Raji (cell line): ENCODE results near the gene SEC22A.

ENCODE experiments used
- POLR2A ChIP-seq: IDR thresholded peaks from 2 replicates; pipeline ENCODE4 v1.6.1; 2011; ENCODE audit warnings: low read depth, low read length, control low read depth; ENCODE audit not compliant: insufficient read depth

The SEC22A gene

DNA sequence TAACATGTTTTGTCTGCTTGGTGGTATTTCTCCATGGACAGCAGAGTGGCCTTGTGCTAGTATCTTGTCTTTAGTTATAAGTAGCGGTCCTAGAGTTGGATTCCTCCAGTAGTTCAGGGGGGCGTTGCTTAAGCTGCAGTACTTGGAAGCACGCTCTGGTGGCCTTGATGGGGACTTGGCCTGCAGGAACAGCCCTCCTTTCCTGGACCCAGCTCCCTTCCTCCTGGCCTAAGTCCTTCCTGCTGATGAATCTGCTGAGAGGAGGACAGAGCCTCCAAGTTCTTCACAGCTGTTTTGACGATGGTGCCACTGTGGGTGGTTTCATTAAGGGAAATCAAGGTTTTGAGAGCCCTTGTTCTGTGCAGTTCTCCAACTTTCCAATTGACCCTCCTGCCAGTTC lies 38.6 kb upstream of the SEC22A start:
- TF ChIP-seq POLR2A, result no peak

DNA sequence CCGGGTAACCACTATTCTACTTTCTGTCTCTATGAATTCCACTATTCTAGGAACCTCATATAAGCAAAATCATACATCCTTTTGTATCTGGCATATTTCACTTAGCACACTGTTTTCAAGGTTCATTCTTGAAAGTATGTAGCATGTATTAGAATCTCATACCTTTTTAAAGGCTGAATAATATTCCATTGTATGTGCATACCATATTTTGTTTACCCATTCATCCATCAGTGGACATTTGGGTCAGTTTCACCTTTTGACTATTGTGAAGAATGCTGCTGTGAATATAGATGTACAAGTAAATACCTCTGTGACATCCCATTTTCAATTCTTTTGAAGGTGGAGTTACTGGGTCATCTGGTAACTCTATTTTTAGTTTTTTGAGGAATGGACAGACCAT lies 36.6 kb upstream of the SEC22A start:
- TF ChIP-seq POLR2A, result no peak

DNA sequence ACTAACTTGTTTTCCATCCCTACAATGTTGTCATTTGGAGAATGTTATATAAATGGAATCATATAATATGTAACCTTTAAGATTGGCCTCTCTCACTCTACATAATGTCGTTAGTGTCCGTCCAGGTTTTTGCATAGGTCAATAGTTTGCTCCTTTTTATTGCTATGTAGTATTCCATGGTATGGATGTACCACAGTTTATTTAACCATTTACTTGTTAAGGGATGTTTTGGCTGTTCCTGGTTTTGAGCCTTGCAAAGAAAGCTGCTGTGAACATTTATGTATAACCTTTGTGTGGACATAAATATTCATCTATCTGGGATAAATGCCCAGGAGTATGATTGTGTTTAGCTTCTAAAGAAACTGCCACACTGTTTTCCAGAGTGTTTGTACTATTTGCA lies 34.1 kb upstream of the SEC22A start:
- no peak for TF ChIP-seq POLR2A

DNA sequence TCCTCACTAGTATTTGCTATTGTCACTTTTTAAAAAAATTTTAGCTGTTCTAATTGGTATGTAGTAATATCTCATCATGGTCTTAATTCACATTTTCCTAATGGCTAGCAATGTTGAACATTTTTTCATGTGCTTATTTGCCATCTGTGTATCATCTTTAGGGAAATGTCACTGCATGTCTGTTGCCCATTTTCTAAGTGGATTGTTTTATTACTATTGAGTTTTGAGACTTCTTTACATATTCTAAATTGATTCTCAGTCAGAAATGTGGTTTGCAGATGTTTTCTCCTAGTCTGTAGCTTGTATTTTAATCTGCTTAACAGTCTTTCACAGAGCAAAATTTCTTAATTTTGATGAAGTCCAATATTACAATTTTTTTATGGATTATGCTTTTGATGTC lies 33.6 kb upstream of the SEC22A start:
- TF ChIP-seq POLR2A, result no peak

DNA sequence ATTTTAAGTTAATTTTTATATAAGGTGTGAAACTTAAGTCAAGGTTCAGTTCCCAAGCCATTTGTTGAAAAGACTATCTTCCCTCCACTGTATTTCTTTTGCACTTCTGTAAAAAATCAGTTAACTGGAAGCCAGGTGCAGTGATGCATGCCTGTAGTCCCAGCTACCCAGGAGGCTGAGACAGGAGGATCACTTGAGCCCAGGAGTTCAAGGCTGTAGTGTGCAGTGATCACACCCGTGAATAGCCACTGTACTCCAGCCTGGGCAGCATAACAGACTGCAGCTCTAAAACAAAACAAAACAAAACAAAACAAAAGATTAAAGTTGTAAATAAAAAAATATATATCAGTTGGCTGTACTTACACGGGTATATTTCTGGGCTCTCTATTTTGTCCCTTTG lies 33.1 kb upstream of the SEC22A start:
- no peak for TF ChIP-seq POLR2A

DNA sequence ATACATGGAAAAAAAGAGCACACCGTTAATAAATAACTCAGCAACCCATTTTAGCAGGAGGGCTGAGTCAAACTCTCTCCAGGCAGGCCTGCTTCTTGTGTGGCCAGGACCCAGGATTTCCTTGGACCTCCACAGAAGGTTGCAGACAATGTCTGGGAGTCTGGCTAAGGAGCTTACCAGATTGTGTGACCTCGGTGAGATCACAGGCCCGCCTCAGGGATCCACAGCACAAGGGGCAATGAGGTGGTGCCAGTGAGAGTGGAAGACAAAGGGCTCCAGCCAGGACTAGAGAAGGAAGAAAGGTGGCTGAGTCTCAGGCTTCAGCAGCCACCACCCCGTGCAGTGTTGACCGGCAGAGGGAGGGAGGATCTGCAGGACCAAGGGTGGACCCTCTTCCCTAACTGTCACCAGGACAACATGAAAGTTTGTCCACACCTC lies 32.2 kb upstream of the SEC22A start:
- TF ChIP-seq POLR2A, result no peak

DNA sequence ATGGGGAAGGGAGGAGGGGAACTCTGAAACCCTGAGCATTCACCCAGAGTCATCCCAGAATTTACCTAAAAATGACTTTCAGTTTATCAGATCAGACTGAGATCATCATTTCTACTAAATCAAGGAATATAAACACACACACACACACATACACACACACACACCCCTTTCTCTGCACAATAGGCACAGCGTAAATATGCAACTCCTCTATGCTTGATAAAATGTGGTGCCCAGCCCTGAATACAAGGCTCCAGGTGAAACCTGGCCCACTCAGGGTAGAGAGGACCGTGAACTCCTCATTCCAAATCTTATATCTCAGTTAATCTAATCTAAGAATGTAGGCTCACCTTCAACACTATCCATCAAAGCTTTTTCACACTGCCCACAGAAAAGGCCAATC lies 31.8 kb upstream of the SEC22A start:
- TF ChIP-seq POLR2A, result no peak

DNA sequence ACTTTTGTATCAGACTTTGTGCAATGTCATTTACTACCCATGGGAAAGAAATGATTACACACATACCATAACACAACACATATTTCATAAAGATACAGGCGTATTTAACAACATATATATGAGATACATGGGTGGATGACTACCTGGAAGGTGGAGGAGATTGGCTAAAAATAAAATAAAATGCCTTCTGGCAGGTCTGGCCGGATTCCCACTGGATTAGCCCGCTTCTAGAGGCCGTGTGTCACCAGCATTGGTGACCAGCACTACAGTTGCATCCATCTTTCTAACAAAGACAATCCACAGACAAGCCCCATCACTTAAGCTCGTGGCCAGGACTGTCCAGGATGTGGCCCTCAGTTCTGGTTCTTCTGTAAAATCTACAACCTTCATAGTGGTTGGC lies 21.0 kb upstream of the SEC22A start:
- TF ChIP-seq POLR2A, result no peak

DNA sequence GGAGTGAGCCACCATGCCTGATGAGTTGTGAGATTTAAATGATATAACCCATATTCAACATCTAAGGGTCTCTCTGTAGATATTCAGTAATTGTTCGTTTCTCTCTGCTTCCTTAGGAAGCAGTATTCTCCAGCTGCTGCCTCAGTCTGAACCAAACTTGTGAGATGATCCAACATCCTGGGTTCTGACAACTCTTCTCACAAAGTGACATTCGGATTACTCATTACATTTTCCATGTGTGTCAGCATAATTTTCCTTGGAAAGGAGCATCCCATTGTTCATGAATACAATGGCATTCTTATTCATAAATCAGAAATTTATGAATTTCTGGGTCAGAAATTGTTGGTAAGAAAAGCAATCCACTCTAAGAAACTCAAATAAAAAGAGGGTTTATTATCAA lies 15.0 kb upstream of the SEC22A start:
- TF ChIP-seq POLR2A, result no peak

DNA sequence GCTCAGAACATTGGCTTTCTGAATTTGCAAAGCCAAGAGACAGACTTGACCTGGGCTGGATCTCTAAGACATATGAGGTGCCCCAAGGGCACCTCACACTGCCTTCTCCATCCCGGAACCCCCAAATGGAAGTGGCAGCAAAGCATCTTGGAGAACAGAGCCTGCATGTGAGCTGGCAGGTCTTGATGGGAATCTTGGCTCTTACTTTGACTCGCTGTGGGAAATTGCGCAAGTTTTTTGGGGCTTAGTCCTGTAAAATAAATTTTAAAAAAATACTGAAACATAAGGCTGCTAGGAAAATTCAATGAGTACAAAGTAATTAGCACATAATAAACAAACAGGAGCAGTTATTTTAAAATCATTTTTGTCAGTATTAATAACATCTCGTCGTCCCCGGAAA lies 13.7 kb upstream of the SEC22A start:
- TF ChIP-seq POLR2A, result no peak

DNA sequence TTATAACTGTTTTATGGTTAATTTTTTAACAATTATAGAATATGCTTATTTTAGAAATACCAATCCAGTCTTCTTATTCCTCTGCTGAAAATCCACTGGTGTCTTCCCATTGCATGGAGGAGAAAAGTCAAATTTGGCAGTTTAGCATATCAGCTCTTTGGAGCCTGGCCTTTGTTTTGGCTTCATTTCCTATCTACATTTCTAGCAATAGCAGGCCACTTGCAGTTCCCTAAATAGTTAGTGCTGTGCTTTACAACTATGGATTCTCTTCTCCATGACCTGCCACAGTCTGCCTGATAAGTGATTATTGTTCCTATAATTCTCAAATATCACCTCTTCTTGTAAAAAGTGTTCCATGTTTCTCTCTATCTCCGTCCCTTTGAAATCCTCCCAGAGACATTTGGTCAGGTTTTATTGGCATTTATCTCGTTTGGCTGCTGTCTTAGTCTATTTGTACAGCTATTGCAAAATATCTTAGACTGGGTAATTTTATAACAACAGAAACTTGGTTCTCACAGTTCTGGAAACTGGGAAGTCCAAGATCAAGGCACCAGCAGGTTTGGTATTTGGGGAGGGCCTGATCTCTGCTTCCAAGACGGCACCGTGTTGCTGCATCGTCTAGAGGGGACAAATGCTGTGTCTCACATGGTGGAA lies 8.2 kb upstream of the SEC22A start:
- no peak for TF ChIP-seq POLR2A

DNA sequence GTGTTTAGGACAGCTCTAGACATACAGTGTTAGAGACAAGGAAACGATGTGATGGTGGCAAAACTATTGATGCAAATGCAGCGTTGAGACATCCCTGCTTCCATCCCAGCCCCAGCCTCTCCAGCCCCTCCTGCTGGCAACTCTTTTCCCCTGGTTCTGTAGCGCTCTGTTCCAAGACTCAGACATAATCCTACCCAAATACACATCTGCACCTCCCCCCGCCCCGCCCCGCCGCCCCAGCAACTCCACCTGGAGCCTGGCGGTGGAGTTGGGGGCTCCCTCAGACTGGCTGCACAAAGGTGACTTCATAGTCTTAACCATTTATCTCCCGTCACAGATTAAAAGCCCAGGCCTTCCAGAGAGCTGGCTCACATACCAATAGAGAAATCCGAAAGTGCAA lies 7.2 kb upstream of the SEC22A start:
- no peak for TF ChIP-seq POLR2A

DNA sequence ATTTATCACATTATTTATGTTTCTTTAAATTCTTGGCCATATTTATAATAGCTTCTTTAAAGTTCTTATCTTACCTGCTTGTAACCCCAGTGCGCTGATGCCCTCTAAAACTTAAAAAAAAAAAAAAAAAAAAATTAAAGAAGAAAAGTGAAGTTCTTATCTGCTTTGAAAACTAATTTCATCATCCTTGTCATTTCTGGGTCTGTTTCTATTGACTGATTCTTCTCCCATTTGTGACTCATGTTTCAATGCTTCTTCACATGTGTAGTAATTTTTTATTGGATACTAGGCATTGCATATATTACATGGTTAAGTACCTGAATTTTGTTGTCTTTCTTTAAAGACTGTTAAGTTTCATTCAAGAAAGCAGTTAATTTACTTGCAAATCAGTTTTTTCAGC lies 3.4 kb upstream of the SEC22A start:
- TF ChIP-seq POLR2A, result no peak

DNA sequence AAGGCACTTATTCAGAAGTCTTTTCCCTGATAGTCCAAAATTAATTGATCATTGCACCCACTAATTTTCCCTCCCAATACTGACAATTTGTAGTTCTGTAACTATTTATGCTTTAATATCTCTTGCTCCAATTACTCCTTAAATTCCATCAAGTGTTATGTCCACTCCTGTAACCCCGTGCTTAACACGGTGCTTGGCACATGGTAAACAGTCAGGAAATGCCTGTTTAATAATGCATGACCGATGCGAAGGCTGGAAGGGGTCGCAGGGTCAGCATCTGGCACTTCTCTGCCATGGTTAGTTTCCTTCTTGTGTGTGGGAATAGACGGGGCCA lies 553 bp upstream of the SEC22A start:
- TF ChIP-seq POLR2A, result no peak

DNA sequence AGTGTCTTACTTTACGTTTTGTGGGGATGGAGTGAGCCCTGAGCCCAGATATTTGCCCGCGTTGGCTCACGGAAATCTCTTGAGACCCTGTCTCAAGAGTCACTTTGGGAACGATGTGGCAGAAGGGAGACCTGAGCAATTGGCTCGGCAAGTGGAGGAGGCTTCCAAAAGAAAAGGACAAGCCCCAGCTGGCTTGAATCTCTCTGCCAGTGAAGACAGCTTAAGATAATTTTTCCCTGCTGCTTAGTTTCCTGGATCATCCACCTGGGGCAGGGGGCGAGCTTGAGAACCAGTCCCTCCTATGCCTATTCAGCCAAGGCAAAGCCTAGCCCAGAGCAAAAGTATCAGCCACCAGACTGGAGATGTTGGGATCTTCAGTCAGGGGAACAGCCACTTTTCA lies 708 bp downstream of the SEC22A start:
- no peak for TF ChIP-seq POLR2A

DNA sequence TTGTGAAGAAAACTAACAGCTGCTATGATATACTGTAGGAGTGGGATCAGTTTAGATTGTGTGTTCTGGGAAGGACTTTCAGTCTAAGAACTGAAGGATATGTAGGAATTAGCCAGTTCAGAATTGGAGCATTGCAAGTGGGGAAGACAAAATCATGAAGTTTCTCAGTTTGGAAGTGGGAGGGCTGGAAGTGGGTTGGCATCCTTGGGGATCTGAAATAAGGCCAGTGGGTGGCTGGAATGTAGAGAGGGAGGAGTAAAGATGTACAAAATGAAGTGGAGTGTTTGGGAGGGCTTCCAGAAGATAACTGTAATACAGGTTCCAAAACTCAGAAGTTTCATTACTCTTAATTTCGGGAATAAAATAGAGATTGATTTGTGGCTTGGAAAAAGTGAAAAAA lies 17.2 kb downstream of the SEC22A start:
- TF ChIP-seq POLR2A, result no peak

DNA sequence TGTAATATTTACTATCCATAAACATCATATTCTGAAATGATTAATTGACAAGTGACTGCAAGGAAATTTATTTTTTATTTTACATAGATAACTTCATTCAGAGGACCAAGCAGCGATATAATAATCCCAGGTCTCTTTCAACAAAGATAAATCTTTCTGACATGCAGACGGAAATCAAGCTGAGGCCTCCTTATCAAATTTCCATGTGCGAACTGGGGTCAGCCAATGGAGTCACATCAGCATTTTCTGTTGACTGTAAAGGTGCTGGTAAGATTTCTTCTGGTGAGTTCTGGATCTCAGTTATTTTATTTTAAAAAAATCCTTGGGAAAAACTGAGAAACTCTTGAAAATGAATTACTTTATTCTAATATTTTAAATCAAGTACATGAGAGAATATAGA lies 23.3 kb downstream of the SEC22A start:
- TF ChIP-seq POLR2A, result no peak

DNA sequence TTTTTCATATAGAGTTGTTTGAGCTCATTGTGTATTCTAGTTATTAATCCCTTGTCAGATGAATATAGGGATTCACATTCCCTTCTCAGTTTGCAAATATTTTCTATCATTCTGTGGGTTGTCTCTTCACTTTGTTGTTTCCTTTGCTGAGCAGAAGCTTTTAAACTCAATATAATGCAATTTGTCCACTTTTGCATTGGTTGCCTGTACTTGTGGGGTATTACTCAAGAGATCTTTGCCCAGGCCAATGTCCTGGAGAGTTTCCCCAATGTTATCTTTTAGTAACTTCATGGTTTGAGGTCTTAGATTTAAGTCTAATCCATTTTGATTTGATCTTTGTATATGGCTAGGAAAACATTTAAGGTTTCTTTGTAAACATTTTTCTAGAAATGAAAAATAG lies 24.8 kb downstream of the SEC22A start:
- no peak for TF ChIP-seq POLR2A
